ENCODE results near the gene SMU1. TPM values are rescaled to one million over a fixed set of nuclear protein-coding genes. Genes with fewer than 3 reads are reported as not detected.

SMU1 gene
- total RNA-seq = 10 to 100 TPM in 4 of 6 donors, 1 to 10 TPM in 2; 7.9 to 19.8 (median 17.2) TPM

GRCh38 chr9:33076046-33077004 is at the start of gene SMU1:
Gene SMU1 (minus strand): TSS chr9:33076674. CDS start chr9:33076608, 66 bp downstream.
- Histone ChIP-seq H3K36me3 (peaks cover 6 to 23% (median 21%) of the 10 kb centered on the region in 4 donors), H3K4me1 (peaks cover 13 to 26% (median 18%) of the 10 kb centered on the region in 4 donors), H3K27ac (peak within 1 kb of the TSS; percentile 91 to 94 (median 92)), H3K27me3 (no peaks in the 10 kb centered on the region), H3K4me3 (peak within 1 kb of the TSS; percentile 48 to 87 (median 69)), H3K9me3 (no peaks in the 10 kb centered on the region)
- TF ChIP-seq CTCF (IDR thresholded peaks at IDR 0.05) (peak in 1 of 6 experiments; percentile 19), POLR2AphosphoS5 (IDR thresholded peaks at IDR 0.05) (peak; percentile 92 to 95), EP300 (IDR thresholded peaks at IDR 0.05) (no peak), POLR2A (IDR thresholded peaks at IDR 0.05) (peak in 3 of 4 donors; percentile 80 to 90 (median 89))
- DNase-seq (peak; percentile 94 to 98), ATAC-seq (ENCODE audit: low FRiP score in 2 of 2) (peak; percentile 98 to 99)
- WGBS, 2 donors = 1 to 2% methylated on average over 37 to 53 of the region's 53 CpGs

- ATAC-seq (ENCODE audit: low FRiP score in 2 of 2) (no peak), DNase-seq (no peak)
- Histone ChIP-seq H3K9me3 (no peaks in the 10 kb centered on the region), H3K27me3 (no peaks in the 10 kb centered on the region), H3K4me3 (no peak overlapping the region), H3K27ac (no peak overlapping the region), H3K36me3 (peaks cover 0 to 77% (median 30%) of the 10 kb centered on the region in 4 donors), H3K4me1 (peaks cover 19 to 23% (median 22%) of the 10 kb centered on the region in 4 donors)
- WGBS, 2 donors = 83 to 84% methylated on average over 3 of the region's 3 CpGs
- no peak for TF ChIP-seq CTCF (IDR thresholded peaks at IDR 0.05)
- no peak for TF ChIP-seq EP300 (IDR thresholded peaks at IDR 0.05)
- TF ChIP-seq POLR2AphosphoS5 (IDR thresholded peaks at IDR 0.05) = no peak
- no peak for TF ChIP-seq POLR2A (IDR thresholded peaks at IDR 0.05)
Observed at GRCh38 chr9:33125461-33125860, 49.0 kb upstream of the SMU1 start.

GRCh38 chr9:33124751-33125381 is 48.4 kb upstream of the SMU1 start:
- H3K4me3 ChIP-seq = no peak overlapping the region
- 80 to 81% methylated on average over 9 of the region's 9 CpGs for WGBS, 2 donors

GRCh38 chr9:33124046-33124445 is 47.6 kb upstream of the SMU1 start:
- H3K9me3 ChIP-seq = no peaks in the 10 kb centered on the region
- WGBS, 2 donors = 83 to 86% methylated on average over 5 of the region's 5 CpGs
- no peak for ATAC-seq (ENCODE audit: low FRiP score in 2 of 2)
- H3K36me3 ChIP-seq = peaks cover 0 to 77% (median 34%) of the 10 kb centered on the region in 4 donors
- H3K27ac ChIP-seq = no peak overlapping the region
- no peak for TF ChIP-seq EP300 (IDR thresholded peaks at IDR 0.05)
- no peak for TF ChIP-seq CTCF (IDR thresholded peaks at IDR 0.05)
- TF ChIP-seq POLR2A (IDR thresholded peaks at IDR 0.05) = no peak
- TF ChIP-seq POLR2AphosphoS5 (IDR thresholded peaks at IDR 0.05) = no peak
- no peak for DNase-seq
- H3K27me3 ChIP-seq = no peaks in the 10 kb centered on the region
- H3K4me3 ChIP-seq = no peak overlapping the region
- H3K4me1 ChIP-seq = peaks cover 6 to 10% (median 8%) of the 10 kb centered on the region in 4 donors

More at GRCh38 chr9:33124751-33125381, 48.4 kb upstream of the SMU1 start:
- Histone ChIP-seq H3K36me3 (peaks cover 0 to 77% (median 33%) of the 10 kb centered on the region in 4 donors), H3K4me1 (peaks cover 13 to 17% (median 16%) of the 10 kb centered on the region in 4 donors), H3K27me3 (no peaks in the 10 kb centered on the region), H3K27ac (no peak overlapping the region), H3K9me3 (no peaks in the 10 kb centered on the region)
- TF ChIP-seq POLR2A (IDR thresholded peaks at IDR 0.05) (no peak), POLR2AphosphoS5 (IDR thresholded peaks at IDR 0.05) (no peak), EP300 (IDR thresholded peaks at IDR 0.05) (no peak), CTCF (IDR thresholded peaks at IDR 0.05) (no peak)
- ATAC-seq (ENCODE audit: low FRiP score in 2 of 2) = no peak
- no peak for DNase-seq

Measured in upper lobe of left lung (tissue), 6 donors.